Activated T-helper 1 cell treated with anti-CD3 and anti-CD28 coated beads, Interleukin-12 subunit alpha, Interleukin-12 subunit beta, Interleukin-2, Interleukin-4 antibody, amounts not matched to agents 30 ng/mL and 10 ng/mL and 1 ng/mL, durations not matched to agents 14 hours and 24 hours and 36 hours (primary cell): ENCODE measurements around the gene CLMN. TPM values are rescaled to one million over a fixed set of nuclear protein-coding genes. Genes with fewer than 3 reads are reported as not detected.

ENCODE experiments used
- DNase-seq: peaks from one replicate; pipeline ENCODE4 v3.0.0; 2021; ENCODE audit warnings: low spot score
- H3K27ac Mint-ChIP-seq: one replicate; pipeline ENCODE4 v1.8.0; 2021; ENCODE audit warnings: mild to moderate bottlenecking, mixed read lengths
- H3K27me3 Mint-ChIP-seq: one replicate; pipeline ENCODE4 v1.8.0; 2022; ENCODE audit warnings: mild to moderate bottlenecking, moderate library complexity, mixed read lengths; ENCODE audit not compliant: insufficient read depth
- H3K36me3 Mint-ChIP-seq: one replicate; pipeline ENCODE4 v1.8.0; 2021; ENCODE audit warnings: low read depth, mixed read lengths
- H3K4me1 Mint-ChIP-seq: one replicate; pipeline ENCODE4 v1.8.0; 2021; ENCODE audit warnings: low read depth, mixed read lengths
- H3K4me3 Mint-ChIP-seq: one replicate; pipeline ENCODE4 v1.8.0; 2021; ENCODE audit warnings: mild to moderate bottlenecking, moderate library complexity, mixed read lengths
- H3K9me3 Mint-ChIP-seq: one replicate; pipeline ENCODE4 v1.8.0; 2021; ENCODE audit warnings: mixed read lengths
- intact Hi-C: fragments of 100-400 bp; cut with micrococcal nuclease; formaldehyde crosslinking; loops from one replicate; pipeline ENCODE4 v1.15.1; 2024
- total RNA-seq: library from RNA; stranded (reverse); gene quantifications from 2 replicates; pipeline ENCODE4 v1.2.3, GENCODE V29; 2022

The CLMN gene
- total RNA-seq, 1 donor from 2014 or later = 0.80 TPM

DNA sequence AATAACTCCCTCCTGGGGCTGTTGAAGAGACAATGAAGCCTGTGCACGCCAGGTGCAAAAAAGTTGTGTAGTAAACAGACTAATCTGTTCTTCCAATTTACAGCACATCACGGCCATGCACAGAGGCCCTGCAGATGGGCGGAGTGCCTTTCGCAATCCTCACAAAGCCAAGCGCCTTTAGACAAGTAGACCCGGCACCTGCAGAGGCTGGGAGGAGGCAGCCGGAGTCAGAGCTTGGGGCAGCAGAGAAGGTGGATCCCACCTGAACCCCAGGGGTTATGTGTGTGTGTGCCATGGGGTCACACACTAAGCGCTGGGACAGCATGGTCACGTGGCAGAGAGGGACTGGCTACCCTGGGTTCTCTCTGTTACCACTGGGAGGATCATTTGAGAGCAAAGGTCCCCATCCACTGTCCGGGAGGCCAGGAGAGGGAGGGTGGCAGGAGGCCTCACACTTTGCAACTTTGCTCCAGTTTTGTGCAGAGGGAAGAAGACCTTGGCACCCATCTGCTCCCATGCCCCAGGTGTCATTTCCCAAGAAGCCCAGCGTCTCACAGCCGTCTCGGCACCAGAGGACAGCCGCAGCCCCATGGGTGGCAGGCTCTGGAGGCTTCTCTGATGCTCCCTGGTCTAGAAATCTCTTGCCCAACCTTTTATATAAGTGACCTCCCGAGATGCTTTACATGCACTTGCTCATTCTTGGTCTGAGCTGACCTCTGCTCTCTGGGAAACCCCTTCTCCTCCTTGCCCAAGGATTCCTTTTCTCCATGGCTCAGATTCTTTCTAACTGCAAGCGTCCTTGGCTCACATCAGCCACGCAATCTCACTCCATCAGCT, 82.4 kb downstream of the CLMN start:
- no peak overlapping the region for H3K27ac Mint-ChIP-seq
- intact Hi-C loops = no loop called here

DNA sequence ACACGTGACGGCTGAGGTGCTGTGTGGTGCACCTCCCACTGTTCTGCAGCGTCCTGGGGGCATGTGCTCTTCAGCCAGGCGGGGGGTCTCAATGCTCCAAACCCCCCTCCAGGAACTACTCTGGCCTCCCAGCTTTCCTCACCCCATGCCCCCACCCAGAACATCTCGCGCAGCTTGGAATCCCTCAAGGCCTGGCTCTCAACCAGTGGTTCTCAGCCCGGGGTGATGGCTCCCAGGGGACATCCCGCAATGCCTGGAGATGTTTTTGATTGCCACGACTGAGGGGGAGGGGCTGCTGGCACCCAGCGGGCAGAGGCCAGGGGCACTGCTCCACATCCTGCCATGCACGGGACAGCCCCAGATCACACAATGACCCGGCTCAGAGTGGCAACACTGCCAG, 83.5 kb downstream of the CLMN start:
- intact Hi-C loops = no loop called here
- H3K4me3 Mint-ChIP-seq = no peak overlapping the region
- no peak for DNase-seq
- no peaks in the 10 kb centered on the region for H3K9me3 Mint-ChIP-seq
- no peaks in the 10 kb centered on the region for H3K4me1 Mint-ChIP-seq
- H3K27ac Mint-ChIP-seq = no peak overlapping the region
- H3K27me3 Mint-ChIP-seq = peaks cover 9% of the 10 kb centered on the region
- H3K36me3 Mint-ChIP-seq = no peaks in the 10 kb centered on the region

More for the DNA sequence above, 82.4 kb downstream of the CLMN start:
- no peaks in the 10 kb centered on the region for H3K4me1 Mint-ChIP-seq
- no peaks in the 10 kb centered on the region for H3K36me3 Mint-ChIP-seq
- H3K9me3 Mint-ChIP-seq = no peaks in the 10 kb centered on the region
- H3K27me3 Mint-ChIP-seq = peaks cover 9% of the 10 kb centered on the region
- no peak for DNase-seq
- H3K4me3 Mint-ChIP-seq = no peak overlapping the region

DNA sequence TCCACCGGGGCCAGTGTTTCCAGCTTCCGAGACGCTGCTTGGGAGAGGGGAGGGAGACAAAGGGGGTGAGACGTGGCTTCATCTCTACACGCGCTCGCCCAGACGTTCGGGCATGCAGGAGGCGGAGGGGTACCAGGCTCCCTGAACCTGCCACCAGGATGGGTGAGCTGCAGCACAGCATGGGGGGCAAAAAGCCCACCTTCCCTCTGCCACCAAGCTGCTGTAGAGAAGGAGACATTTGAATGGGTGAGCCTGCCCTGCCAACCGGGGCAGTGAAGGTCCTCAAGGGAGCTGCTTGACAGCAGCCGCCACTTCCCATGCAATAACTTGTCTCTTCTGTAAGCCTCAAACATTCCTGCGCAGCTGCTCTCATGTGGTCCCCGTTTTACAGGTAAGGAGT, 83.9 kb downstream of the CLMN start:
- H3K36me3 Mint-ChIP-seq = no peaks in the 10 kb centered on the region
- DNase-seq = no peak
- intact Hi-C loops = no loop called here
- H3K4me1 Mint-ChIP-seq = no peaks in the 10 kb centered on the region
- H3K27me3 Mint-ChIP-seq = peaks cover 9% of the 10 kb centered on the region
- no peak overlapping the region for H3K4me3 Mint-ChIP-seq
- H3K27ac Mint-ChIP-seq = no peak overlapping the region
- no peaks in the 10 kb centered on the region for H3K9me3 Mint-ChIP-seq

DNA sequence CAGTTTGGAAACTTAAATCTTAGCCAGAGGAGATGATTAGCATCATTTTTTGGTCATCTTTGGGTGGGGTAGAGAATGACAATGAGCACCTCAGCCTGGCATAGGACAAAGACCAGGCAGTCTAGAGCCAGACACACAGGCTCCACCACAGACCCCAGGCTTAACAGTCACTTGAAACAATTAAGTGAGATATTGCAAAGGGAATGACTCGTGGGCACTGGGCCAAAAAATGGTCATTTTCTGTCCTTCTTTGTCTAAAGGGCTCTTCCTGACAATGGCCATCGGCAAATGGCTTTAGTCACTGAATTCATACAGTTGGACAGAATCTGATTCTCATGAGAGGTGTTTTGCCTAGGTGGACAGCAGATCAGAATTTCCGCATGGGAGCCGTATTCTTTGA, 84.4 kb downstream of the CLMN start:
- Mint-ChIP-seq H3K36me3 (no peaks in the 10 kb centered on the region), H3K4me3 (no peak overlapping the region), H3K4me1 (no peaks in the 10 kb centered on the region), H3K27ac (no peak overlapping the region), H3K9me3 (no peaks in the 10 kb centered on the region), H3K27me3 (peaks cover 9% of the 10 kb centered on the region)
- no peak for DNase-seq
- intact Hi-C loops = no loop called here

DNA sequence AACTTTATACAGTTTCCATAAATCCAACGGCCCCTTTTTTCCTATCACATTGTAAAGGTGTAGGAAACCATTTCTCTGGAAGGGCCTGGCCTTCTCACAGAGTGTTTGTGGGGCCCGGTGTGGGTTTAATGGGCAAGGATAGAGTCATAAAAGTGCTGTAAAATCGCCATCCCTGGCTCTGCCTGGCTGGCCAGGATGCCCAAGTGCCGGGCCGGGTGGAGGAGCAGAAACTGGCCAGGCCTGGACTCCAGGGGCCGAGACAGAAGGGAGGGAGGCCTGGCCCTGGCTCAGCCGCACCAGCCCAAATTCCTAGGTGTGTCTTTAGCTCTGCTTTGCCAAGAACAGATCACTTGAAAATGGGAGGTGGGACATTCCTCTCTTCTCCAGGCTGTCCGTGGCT, 85.3 kb downstream of the CLMN start:
- Mint-ChIP-seq H3K9me3 (no peaks in the 10 kb centered on the region), H3K36me3 (no peaks in the 10 kb centered on the region), H3K27me3 (peaks cover 4% of the 10 kb centered on the region), H3K27ac (no peak overlapping the region), H3K4me3 (no peak overlapping the region), H3K4me1 (no peaks in the 10 kb centered on the region)
- intact Hi-C loops = no loop called here
- no peak for DNase-seq

DNA sequence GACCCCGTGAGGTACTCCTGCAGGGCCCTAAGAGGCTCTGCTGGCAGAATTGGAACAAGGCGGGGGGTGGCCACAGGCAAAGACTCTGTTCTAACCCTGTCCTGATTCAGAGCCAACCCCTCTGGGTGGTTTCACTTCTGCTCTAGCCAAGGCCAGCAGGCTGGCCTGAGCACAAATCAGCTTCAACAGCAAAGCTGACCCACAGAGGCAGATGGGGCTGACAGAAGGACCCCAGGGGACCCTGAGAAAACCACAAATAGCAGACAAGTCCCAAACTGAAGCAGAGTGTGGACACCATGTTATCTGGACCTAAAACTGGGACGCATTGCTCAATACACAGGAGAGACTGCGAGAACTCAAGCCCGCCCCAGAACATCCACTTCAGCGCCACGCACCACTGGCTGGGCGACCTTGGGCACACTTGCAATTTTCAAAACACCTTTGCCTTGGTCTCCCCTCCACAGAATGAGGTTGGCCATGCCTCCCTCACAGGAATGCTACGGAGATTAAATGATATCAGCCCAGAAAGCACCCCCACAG, 85.9 kb downstream of the CLMN start:
- Mint-ChIP-seq H3K4me1 (no peaks in the 10 kb centered on the region), H3K27ac (no peak overlapping the region), H3K36me3 (no peaks in the 10 kb centered on the region), H3K27me3 (peaks cover 2% of the 10 kb centered on the region), H3K9me3 (no peaks in the 10 kb centered on the region), H3K4me3 (no peak overlapping the region)
- DNase-seq = no peak
- intact Hi-C loops = no loop called here

DNA sequence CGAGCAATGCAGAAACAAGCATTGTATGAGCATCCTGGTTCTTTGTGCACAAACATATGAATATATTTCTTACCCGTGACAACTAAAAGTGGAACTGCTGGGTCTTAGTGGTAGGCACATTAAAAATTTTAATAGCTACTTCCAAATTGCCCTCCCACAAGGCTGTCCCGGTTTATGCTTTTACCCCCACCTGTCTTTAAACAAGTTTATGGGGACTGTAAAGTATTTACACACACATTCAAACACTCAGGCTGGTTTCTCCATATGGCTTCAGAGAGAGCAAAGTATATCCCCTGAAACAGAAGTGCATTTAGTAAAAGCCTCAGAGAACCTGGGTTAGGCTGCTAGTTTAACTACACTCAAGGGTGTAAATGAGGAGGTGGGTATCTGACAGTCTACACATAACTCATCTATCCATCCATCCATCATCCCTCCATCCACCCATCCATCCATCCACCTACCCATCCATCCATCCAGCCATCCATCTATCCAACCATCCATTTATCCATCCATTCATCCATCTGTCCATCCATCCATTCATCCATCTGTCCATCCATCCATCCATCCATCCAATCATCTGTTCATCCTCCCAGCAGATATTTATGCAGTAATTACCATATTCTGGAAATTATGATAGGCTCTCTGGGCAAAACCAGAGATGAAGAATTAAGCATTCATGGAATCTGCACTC, 86.7 kb downstream of the CLMN start:
- no peaks in the 10 kb centered on the region for H3K36me3 Mint-ChIP-seq
- intact Hi-C loops = no loop called here
- no peaks in the 10 kb centered on the region for H3K9me3 Mint-ChIP-seq
- H3K27me3 Mint-ChIP-seq = peaks cover 2% of the 10 kb centered on the region
- H3K4me3 Mint-ChIP-seq = no peak overlapping the region
- no peak overlapping the region for H3K27ac Mint-ChIP-seq
- no peak for DNase-seq
- no peaks in the 10 kb centered on the region for H3K4me1 Mint-ChIP-seq

DNA sequence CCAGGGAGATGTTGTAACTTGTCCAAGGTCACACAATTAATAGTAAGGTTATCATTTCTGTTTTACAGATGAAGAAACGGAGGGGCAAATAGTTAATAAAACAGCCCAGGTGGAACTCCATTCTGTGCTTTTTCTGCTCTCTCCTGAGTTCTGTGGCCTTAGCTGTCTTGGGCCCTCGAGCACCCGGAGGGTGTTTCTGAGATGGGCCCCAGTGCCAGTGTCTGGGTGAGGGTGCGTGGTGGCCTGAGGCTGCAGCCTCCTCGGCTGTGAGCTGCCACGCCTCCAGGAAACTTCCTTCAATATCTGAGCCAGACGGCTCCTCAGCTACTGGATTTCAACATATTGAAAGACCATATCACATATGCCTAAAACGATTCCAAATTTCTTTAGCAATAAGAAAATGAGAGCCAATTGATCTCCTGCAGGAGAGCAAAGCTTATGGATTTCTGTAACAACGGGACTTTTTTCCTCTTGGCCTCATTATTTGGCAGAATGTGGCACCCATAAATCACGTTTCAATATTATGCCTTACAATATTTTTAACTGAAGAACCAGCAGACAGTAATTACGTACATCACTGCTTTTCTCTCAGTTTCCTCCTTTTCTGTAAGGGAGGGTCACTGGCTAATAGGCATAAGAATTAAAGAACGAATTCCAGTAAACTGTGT, 87.6 kb downstream of the CLMN start:
- H3K27me3 Mint-ChIP-seq = peaks cover 2% of the 10 kb centered on the region
- H3K27ac Mint-ChIP-seq = no peak overlapping the region
- H3K9me3 Mint-ChIP-seq = no peaks in the 10 kb centered on the region
- no peaks in the 10 kb centered on the region for H3K4me1 Mint-ChIP-seq
- no peak for DNase-seq
- intact Hi-C loops = no loop called here
- no peak overlapping the region for H3K4me3 Mint-ChIP-seq
- H3K36me3 Mint-ChIP-seq = no peaks in the 10 kb centered on the region

DNA sequence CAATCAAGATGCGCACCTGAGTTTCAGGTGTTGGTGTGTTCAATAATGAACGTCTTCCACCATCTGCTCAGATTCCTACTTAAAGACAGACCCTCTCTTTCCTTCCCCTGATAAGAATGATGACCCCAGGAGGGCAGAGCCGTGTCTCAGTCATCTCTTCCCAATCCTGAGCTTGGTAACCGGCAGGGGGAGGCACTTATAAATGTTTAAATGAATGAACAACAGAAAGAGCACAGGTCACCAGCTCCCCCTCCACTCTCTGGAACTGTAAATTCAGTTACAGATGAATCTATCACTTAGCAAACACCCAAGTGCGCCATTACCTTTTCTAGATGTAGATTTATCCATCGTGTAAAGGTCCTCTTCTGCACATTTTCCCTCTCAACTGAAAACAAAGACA, 90.0 kb downstream of the CLMN start:
- Mint-ChIP-seq H3K9me3 (no peaks in the 10 kb centered on the region), H3K36me3 (no peaks in the 10 kb centered on the region), H3K4me3 (no peak overlapping the region), H3K27me3 (peaks cover 2% of the 10 kb centered on the region), H3K4me1 (no peaks in the 10 kb centered on the region), H3K27ac (no peak overlapping the region)
- no peak for DNase-seq
- intact Hi-C loops = no loop called here

DNA sequence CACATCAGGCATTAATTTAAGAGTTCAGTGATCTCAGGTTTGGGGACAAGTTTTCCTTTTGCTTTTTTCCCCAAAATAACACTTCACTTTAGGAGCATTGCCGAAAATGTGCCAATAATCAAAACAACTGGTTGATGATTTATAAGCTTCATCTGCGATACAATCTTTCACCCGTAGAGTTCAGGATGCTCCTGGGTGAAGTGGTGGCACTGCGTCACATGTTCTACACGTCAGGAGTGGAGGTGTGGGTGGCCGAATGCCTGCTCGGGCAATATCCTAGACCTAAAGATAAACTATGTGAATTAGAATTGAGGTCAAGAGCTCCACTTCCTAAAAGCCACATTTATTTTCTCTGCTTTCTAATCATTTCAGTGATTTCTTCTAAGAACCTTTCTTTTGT, 91.5 kb downstream of the CLMN start:
- DNase-seq = no peak
- intact Hi-C loops = no loop called here
- Mint-ChIP-seq H3K27me3 (peaks cover 2% of the 10 kb centered on the region), H3K27ac (no peak overlapping the region), H3K36me3 (no peaks in the 10 kb centered on the region), H3K9me3 (no peaks in the 10 kb centered on the region), H3K4me3 (no peak overlapping the region), H3K4me1 (no peaks in the 10 kb centered on the region)

DNA sequence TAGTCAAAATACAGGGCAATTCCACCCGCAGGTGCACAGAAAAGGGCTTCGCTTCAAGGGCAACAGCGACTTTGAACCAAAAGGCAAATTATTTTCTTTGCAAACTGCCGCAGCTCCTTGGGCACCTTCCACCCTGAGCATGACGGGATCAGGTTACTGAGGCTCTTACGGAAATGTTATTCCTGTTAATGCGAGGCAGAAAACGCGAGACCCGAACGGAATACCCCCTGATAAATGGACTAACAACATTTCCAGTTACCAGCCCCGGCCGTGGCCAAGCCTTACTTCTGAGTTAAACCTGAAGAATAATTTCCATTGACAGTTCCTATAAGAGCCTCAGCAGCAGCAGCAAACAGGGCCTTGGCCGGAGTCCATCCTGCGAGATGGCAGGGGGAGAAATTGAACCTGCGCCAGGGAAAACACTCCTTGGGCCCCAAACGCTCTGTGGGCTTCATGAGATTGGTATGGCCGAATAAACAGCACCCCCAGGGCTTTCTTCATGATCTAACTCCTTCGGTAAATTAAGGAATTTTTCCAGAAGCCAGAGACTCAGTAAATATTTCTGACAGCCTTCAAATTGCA, 92.3 kb downstream of the CLMN start:
- Mint-ChIP-seq H3K9me3 (no peaks in the 10 kb centered on the region), H3K36me3 (no peaks in the 10 kb centered on the region), H3K4me3 (no peak overlapping the region), H3K4me1 (no peaks in the 10 kb centered on the region), H3K27ac (no peak overlapping the region), H3K27me3 (peaks cover under 1% of the 10 kb centered on the region)
- no peak for DNase-seq
- intact Hi-C loops = no loop called here

DNA sequence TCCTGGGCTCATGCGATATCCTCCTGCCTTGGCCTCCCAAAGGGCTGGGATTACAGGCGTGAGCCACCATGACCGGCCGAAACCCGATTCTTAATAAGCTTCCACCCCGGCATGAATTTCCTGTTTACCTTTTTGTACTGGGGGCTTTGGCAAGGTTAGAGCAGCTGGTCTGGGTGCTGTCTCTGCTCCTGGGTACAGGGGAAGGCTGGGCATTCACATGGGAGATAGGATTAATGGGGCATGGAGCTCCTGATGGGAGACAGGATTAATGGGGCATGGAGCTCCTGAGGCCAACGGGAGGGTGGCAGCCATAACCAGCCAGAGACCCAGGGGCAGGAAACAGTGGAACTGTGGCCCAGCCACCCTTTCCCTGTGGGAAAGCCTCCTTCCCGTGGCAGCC, 92.9 kb downstream of the CLMN start:
- Mint-ChIP-seq H3K27me3 (no peaks in the 10 kb centered on the region), H3K4me3 (no peak overlapping the region), H3K9me3 (no peaks in the 10 kb centered on the region), H3K36me3 (no peaks in the 10 kb centered on the region), H3K4me1 (no peaks in the 10 kb centered on the region), H3K27ac (no peak overlapping the region)
- intact Hi-C loops = no loop called here
- no peak for DNase-seq
